Non-pigmented ciliary epithelial cell (primary cell): ENCODE results near the gene MATN4.

Experiments
- DNase-seq: peaks from one replicate; pipeline ENCODE4 v3.0.0-alpha.2; 2010; ENCODE audit warnings: low read depth

Gene MATN4

GRCh38 chr20:45289942-45290676, 18.0 kb downstream of the MATN4 start:
- no peak for DNase-seq

- DNase-seq: no peak
Measured at GRCh38 chr20:45288860-45289259, 19.2 kb downstream of the MATN4 start.

- DNase-seq: no peak
Measured at GRCh38 chr20:45288376-45288775, 19.7 kb downstream of the MATN4 start.

GRCh38 chr20:45283551-45284057, 24.5 kb downstream of the MATN4 start:
- no peak for DNase-seq

GRCh38 chr20:45282700-45283550, 25.2 kb downstream of the MATN4 start:
- DNase-seq: no peak

- no peak for DNase-seq
Measured at GRCh38 chr20:45279992-45280391, 28.1 kb downstream of the MATN4 start.

GRCh38 chr20:45275338-45275737, 32.8 kb downstream of the MATN4 start:
- no peak for DNase-seq

GRCh38 chr20:45269754-45270270, 38.3 kb downstream of the MATN4 start:
- no peak for DNase-seq

GRCh38 chr20:45269056-45269455, 39.0 kb downstream of the MATN4 start:
- no peak for DNase-seq

GRCh38 chr20:45268531-45268930, 39.6 kb downstream of the MATN4 start:
- DNase-seq: no peak

GRCh38 chr20:45266977-45267376, 41.1 kb downstream of the MATN4 start:
- DNase-seq: no peak

- no peak for DNase-seq
Measured at GRCh38 chr20:45263556-45264266, 44.4 kb downstream of the MATN4 start.

GRCh38 chr20:45258664-45259063, 49.4 kb downstream of the MATN4 start:
- DNase-seq: no peak

GRCh38 chr20:45258259-45258658, 49.8 kb downstream of the MATN4 start:
- DNase-seq: no peak

GRCh38 chr20:45257711-45258110, 50.4 kb downstream of the MATN4 start:
- no peak for DNase-seq

GRCh38 chr20:45257161-45257560, 50.9 kb downstream of the MATN4 start:
- DNase-seq: no peak

- DNase-seq: no peak
Measured at GRCh38 chr20:45254383-45255262, 53.5 kb downstream of the MATN4 start, which contains the start of gene SLPI. TSS of gene SLPI (minus strand) at chr20:45254564. CDS start at chr20:45254543, 21 bp downstream.

- no peak for DNase-seq
Measured at GRCh38 chr20:45253261-45253660, 54.8 kb downstream of the MATN4 start.

- no peak for DNase-seq
Measured at GRCh38 chr20:45251884-45252560, 56.1 kb downstream of the MATN4 start.

- no peak for DNase-seq
Measured at GRCh38 chr20:45248609-45249008, 59.5 kb downstream of the MATN4 start.

GRCh38 chr20:45247865-45248264, 60.2 kb downstream of the MATN4 start:
- DNase-seq: no peak
